ENCODE data around the gene RNF220.
"Not testable (repeated sequence)": the region's sequence is repeated elsewhere in the genome, so short reads cannot be mapped to it uniquely, and the experiment has no call there.

Gene RNF220

GRCh38 chr1:44554706-44555105, 149.7 kb downstream of the RNF220 start:
- no peak for DNase-seq

- no peak for DNase-seq
Observed at GRCh38 chr1:44557778-44558177, 152.7 kb downstream of the RNF220 start.

GRCh38 chr1:44558883-44559282, 153.8 kb downstream of the RNF220 start:
- no peak for DNase-seq

- no peak for DNase-seq
Observed at GRCh38 chr1:44559330-44559729, 154.3 kb downstream of the RNF220 start.

- DNase-seq, result no peak
Observed at GRCh38 chr1:44559913-44560312, 154.9 kb downstream of the RNF220 start.

GRCh38 chr1:44560696-44561095, 155.6 kb downstream of the RNF220 start:
- DNase-seq, result not testable (repeated sequence)

- no peak for DNase-seq
Observed at GRCh38 chr1:44565259-44565750, 160.2 kb downstream of the RNF220 start.

GRCh38 chr1:44565833-44566232, 160.8 kb downstream of the RNF220 start:
- no peak for DNase-seq

- no peak for DNase-seq
Observed at GRCh38 chr1:44566281-44567046, 161.4 kb downstream of the RNF220 start.

GRCh38 chr1:44568128-44568900, 163.3 kb downstream of the RNF220 start:
- DNase-seq, result no peak

GRCh38 chr1:44569491-44569890, 164.4 kb downstream of the RNF220 start:
- no peak for DNase-seq

GRCh38 chr1:44571712-44572571, 166.9 kb downstream of the RNF220 start:
- DNase-seq, result no peak

- no peak for DNase-seq
Observed at GRCh38 chr1:44572572-44572879, 167.5 kb downstream of the RNF220 start.

GRCh38 chr1:44575396-44575795, 170.3 kb downstream of the RNF220 start:
- no peak for DNase-seq

GRCh38 chr1:44576456-44577150, 171.5 kb downstream of the RNF220 start:
- DNase-seq, result no peak

- DNase-seq, result no peak
Observed at GRCh38 chr1:44581205-44581604, 176.2 kb downstream of the RNF220 start.

- no peak for DNase-seq
Observed at GRCh38 chr1:44584167-44584566, 179.1 kb downstream of the RNF220 start.

- DNase-seq, result no peak
Observed at GRCh38 chr1:44585315-44585920, 180.4 kb downstream of the RNF220 start.

GRCh38 chr1:44587796-44588460, 182.9 kb downstream of the RNF220 start:
- DNase-seq, result no peak

- DNase-seq, result no peak
Observed at GRCh38 chr1:44588551-44589210, 183.6 kb downstream of the RNF220 start.

- DNase-seq, result no peak
Observed at GRCh38 chr1:44590475-44590874, 185.4 kb downstream of the RNF220 start.

Measured in stimulated activated CD4-positive, alpha-beta T cell treated with anti-CD3 and anti-CD28 coated beads, Interleukin-4, amount 100 ng/mL, for 1 hour (primary cell).